DMS53 treated with DMSO at 0.1 percent for 48 hours (cell line): Measurements from ENCODE around the gene SLC25A39.
A peak's percentile ranks its signal among the peaks of the same experiment; 100 is the strongest.
"Not testable (repeated sequence)": the region's sequence is repeated elsewhere in the genome, so short reads cannot be mapped to it uniquely, and the experiment has no call there.

Source experiments
- DNase-seq: peaks from one replicate; lab custom pipeline; 2025; ENCODE audit not compliant: unreplicated experiment; lab: John Stamatoyannopoulos, UW

SLC25A39 gene

DNA sequence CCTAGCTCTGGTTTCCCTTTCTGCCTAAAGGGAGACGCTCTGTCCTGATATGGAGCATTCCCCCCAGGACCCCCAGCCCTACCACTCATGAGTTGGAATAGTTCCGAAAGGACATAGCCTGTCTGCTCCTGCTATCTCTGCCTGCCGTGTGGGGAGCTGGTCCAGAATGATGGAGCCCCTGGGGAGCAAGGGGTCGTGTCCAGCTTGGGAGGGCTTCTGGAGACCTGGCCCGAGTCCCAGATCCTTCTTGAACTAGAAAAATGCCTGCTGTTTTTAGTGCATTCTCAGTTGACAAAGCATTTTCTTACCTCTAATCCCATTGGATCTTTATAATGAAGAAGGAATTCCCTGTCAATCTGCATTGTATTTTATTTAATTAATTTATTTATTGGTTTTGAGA lies 11.3 kb upstream of the SLC25A39 start:
- DNase-seq, result no peak

DNA sequence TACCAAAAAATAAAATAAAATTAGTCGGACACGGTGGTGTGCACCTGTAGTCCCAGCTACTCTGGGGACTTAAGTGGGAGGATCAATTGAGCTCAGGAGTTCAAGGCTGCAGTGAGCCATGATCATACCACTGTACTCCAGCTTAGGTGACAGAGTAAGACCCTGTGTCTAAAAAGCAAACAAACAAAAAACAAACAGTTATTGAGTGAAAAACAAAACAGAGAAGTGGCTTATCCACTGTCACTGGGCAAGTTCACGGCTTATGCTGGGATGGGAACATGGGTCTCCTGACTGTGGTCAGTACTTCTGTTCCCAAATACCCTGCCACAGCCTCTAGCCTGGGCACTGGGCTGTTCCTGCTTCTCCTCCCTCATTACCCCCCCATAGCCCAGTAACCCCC lies 10.9 kb upstream of the SLC25A39 start:
- no peak for DNase-seq

DNA sequence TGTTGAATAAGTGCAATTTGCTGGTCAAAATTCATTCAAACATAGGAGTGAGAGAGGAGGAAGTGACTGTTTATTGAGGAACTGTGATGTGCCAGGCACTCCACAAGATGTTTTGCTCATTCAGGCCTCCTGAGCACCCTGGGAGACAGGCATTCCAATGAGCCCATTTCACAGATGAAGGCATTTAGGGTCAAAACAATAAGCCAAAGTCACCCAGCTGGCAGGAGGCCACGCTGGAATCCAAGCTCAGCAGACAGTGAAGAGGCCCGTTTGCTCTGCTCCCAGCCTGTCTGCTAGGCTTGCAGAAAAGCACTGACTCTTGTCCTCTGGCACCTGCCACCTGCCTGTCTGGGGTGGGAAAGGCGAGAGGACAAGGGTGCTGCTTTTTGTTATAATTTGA lies 10.1 kb upstream of the SLC25A39 start:
- DNase-seq, result no peak

DNA sequence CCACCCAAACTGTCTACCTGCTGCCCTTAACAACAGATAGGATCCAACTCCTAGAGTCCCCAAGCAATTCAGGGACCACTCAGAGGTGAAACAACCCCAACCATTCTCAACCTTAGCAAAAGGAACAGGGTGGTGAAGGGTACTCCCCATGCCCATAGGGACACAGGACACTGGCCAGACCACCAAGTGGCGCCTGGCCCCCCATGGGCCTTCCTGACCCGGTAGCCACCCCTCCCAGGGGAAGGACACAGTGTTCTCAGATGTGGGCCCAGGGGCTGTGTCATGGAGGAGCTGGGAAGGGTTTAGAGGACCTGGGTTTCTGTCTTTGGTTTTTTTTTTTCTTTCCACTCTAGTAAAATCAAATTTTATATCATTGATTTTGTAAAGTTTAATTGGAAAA lies 9.7 kb upstream of the SLC25A39 start:
- DNase-seq, result no peak

DNA sequence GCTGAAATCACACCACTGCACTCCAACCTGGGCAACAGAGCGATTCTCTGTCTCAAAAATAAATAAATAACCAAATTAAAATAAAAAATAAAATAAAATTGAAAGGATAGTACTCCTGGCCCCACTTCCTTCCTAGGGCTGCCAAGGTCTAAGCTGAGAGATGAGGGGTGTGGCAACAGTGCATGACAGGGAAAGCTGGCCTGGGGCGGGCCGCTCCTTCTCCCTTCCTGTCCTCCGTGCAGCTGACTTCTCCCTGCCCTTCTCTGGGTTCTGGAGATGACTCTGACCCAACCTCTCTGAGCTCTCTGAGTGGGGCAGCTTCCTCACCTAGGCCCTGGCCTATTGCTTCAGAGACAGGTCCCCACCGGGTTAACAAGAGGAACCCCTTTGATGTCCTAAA lies 8.7 kb upstream of the SLC25A39 start:
- no peak for DNase-seq

DNA sequence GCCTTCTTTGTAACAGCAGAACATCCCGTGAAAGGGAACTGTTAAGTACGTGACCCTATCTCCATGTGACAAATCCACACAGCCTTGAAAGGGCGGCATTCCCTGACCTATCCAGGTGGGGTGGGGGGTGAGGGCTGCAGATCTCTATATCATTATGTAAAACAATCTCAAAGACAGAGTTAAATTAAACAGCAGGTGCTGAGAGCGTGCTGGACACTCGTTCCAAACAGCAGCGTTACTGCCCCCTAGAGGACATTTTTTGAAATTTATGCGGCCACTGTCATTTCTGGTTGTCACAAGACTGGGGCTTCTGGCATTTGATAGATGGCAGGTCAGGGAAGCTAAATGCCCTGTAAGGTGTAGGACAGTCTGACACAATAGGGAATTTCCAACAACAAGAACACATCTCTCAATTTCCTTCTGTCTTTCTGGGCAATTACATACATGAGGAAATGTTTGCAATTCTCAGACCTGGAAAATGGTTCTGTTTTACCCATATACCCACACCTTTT lies 6.7 kb upstream of the SLC25A39 start:
- peak; percentile 90 for DNase-seq

DNA sequence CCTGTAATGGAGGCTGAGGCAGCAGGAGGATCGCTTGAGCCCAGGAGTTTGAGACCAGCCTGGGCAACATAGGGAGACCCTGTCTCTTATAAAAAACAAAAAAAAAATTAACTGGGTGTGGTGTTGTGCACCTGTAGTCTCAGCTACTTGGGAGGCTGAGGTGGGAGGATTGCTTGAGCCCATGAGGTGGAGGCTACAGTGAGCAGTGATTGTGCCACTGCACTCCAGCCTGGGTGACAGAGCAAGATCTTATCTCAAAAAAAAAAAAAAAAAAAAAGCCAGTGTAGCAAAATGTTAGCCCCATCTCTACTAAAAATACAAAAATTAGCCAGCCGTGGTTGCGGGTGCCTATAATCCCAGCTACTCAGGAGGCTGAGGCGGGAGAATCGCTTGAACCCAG lies 5.6 kb upstream of the SLC25A39 start:
- not testable (repeated sequence) for DNase-seq

DNA sequence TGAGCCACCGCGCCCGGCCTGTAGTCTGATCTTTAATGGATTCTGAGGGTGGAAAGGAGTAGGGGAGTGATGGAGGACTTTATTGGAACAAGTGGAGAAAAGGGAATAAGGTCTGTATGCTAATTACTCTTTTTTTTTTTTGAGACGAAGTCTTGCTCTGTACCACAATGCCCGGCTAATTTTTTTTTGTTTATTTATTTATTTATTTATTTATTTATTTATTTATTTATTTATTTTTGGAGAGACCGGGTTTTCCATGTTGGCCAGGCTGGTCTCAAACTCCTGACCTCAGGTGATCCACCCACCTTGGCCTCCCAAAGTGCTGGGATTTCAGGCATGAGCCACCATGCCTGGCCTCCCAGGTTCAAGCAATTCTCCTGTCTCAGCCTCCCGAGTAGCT lies 4.9 kb upstream of the SLC25A39 start:
- not testable (repeated sequence) for DNase-seq

DNA sequence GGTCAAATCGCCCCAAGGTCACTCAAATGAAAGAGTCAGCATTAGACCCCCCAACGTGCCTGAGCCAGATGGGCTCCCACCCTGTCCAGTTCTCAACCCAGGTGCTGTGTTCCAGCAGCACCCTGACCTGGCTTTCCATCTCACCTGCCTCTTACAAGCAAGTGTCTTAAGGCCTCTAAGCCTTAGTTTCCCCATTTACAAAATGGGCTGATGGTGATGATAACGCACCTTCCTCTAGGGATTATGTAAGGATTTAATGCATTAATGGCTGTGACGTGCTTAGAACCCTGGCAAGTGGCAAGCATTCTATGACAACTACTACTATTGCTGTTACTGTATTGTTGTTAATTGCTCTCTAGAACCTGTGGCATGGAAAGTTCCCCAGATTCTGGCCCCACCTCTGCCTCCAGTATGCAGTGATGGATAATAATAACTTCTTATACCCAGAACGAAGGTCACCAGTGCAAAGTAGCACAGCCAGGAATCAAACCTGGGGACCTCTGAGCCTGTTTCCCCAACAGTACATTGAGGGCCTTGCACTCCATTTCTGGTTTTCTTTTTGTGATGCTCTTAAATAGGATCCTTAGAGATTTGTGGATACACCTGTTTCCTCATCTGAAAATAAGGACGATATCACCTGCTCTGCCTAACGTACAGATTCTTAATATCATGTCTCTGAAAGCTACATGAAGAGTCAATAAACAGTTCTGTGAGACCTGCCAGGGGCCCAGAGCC lies 3.3 kb upstream of the SLC25A39 start:
- DNase-seq, result no peak

DNA sequence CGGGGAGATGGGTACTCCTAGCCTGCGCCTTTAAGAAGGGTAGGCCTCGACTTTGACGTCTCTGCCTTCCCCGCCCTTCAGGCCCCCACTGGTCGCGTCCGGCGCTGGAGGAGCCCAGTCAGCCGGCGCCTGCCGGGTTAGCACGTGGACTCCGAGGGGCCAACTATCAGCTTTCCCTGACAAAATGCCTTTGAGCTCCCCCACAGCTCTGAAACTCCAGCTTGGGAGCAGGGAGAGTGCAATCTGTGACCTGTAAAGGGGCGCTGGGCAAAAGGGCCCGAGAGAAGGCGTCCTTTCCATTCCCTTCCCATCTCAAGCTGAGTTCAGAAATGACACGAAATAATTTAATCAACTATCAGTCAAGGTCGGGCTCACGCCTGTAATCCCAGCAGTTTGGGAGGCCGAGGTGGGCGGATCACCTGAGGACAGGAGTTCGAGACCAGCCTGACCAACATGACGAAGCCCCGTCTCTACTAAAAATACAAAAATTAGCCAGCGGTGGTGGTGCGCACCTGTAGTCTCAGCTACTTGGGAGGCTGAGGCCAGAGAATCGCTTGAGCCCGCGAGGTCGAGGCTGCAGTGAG lies 2.3 kb upstream of the SLC25A39 start:
- DNase-seq, result peak; percentile 97

DNA sequence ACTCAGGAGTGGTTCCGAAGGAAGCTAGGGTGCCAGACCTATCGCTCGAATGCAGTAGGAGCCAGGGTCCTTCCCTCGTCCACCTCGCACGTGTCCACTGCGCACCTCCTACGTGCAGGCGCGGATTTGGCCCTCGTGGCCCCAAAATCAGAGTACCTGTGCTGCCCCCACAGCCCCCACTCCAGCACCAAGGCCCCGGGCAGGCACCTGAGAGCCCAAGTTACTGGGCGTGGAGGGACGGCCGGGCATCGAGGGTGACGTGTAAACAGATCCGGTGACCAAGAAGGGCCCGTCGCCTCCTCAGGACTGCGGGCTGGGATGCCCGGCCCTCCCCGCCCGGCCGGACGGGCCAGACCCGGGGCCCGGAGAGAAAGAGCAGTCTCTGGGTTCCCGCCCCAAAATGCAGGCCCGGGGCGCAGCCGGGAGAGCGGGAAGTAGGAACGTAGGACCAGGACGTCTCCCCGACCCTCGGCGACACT lies 492 bp downstream of the SLC25A39 start:
- no peak for DNase-seq

DNA sequence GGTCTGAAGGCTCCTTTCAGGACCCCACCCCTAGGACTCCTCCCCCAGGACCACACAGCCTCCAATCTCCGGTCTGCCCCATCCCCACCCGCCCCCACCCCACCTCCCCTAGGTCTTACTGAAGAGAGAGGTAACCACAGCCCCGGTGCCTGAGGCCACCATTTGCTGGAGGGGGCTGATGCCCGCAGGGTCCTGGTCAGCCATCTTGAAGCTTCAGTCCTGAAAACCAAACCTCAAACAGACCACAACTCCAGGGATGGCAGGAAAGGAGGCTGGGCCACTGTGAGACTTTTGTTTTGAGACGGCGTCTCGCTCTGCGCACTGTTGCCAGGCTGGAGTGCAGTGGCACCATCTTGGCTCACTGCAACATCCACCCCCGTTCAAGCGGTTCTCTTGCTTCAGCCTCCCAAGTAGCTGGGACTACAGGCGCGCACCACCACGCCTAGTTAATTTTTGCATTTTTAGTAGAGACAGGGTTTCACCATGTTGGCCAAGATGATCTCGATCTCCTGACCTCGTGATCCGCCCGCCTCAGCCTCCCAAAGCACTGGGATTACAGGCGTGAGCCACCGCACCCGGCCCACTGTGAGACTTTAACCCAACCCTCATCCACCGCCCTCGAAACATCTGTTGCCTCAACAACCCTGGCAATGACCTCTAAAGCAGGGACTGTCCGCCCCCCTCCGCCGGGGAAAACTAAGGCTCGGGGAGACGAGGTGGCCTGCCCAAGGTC lies 1.1 kb downstream of the SLC25A39 start:
- DNase-seq, result no peak

DNA sequence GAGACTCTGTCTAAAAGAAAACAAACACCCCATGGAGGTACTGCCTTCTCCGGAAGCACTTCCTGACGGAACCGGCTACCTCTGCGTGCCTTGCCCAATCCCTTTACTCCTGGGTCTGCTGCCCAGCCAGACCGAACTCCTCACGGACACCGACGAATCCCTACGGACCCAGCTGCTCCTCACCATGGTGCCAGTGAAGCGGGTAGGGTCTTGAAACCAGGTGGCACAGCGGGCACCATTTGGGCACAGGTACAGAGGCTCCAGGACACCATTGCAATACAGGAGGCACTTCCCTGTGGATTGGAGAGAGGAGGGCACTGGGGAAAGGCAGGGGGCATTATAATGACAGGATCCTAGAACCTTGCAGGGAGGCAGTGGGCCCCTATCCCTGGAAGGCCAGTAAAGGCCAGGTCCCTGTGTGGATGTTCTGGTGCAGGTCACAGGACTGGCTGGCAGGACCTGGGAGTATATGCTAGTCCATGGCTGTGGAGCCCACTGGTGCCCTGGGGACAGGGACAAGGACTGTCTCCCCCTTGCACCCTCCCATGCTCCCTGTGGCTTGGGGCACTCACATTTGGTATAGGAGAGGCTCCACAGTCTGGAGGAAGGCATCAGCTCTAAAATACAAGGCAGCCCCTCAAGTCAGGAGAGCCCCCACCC lies 2.3 kb downstream of the SLC25A39 start:
- DNase-seq, result no peak

DNA sequence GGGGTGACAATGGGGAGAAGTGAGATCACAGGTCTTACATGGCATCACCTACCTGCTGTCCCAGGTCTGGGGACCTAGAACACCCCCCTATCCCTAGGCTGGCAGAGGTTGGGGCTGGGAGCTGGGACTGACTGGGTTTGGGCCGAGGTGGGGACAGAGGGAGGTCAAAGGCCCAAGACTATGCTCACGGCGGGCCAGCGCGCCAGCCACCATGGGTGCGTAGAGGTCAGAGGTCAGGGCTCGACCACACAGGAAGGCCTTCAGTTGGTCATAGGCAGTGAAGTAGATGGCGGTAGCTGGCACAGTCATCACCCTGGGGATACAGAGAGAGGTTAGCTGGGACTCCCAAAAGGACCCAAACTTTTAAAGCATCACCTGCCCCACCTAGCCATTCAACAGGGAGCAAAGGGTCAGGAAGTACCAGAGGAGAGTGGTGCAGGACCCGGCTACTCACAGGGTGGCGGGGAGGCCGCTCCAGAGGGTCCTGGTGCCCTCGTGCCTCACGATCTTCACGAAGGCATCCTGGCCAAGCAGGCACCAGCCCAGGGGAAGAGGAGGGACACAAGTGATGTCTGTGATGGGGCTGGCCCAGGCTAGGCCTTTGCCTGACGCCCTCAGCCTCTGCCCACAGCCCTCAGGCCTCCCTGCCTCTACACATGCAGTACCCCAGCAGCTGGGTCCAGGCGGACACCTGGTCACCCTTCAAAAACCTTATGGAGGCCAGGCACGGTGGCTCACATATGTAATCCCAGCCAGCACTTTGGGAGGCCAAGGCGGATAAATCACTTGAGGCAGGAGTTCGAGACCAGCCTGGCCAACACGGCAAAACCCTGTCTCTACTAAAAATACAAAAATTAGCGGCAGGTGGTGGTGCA lies 3.1 kb downstream of the SLC25A39 start:
- no peak for DNase-seq

DNA sequence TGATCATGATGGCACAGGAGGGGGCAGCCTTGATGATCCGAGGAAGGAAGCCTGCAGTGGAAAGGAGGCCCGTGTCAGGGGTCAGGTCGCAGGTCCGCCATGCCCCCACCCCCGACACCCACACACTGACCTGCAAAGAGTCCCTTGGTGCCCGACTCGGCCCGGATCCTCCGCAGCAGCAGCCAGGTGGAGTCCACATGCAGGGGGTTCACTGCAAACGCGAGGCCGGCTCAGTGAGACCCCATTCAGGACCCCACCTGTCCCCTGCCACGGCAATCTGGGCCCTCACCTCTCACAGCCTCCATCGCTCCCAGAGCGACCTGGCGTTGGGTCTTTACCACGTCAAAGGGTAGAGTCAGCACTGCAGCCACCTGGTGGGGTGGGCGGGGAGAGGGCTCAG lies 4.6 kb downstream of the SLC25A39 start:
- DNase-seq, result no peak

DNA sequence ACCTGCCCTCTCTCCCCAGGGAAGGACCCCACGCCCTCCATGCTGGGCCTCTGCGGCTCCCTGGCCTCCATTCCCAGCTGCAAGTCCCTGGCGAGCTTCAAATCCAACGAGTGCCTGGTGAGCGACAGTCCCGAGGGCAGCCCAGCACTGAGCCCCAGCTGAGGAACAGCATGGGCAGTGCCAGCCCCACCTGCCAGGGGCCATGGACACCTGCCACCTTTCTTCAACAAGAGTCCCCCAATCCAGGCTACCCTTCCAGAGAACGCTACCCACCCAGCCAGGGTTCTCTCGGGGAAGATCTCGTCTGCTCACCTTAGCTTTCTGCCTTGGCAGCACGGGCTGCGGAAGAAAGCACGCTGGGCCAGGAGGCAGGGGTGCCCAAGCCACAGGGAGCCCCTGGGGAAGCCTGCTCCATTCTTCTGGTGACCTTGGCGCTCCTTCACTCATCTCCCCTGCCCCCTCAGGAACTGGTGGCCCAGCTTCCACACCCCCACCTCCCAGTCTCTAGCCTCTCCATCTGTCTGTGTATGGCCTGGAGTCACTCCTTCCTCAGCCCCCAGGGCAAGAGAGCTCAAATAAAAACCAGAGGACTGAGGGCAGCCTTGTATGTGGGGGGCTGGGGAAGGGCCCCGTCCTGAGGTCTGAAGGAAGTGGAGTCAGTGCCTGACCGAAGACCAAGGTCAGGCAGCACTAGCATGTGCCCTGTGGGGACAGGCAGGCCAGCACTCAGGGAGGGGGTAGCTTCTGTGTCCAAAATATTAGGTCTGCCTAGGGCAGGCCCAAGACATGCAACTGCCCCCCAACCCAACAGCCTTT lies 6.3 kb downstream of the SLC25A39 start:
- no peak for DNase-seq

DNA sequence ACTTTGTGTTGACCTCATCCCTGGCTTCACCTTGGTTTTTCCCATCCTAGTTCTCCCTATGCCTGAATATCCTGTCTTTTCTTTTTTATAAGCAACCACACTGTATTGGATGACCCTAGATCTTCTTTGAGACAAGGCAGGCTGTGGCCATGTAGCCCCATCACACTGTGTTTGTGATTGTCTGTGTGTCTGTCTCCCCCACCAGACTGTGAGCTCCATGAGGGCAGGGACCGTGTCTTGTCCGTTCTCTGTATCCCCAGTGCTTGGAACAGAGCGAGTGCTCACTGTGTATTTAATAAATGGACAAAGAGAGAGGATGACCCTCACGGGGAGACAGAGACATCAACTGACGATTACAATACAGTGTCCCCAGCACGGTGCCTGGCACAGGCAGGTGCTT lies 7.1 kb downstream of the SLC25A39 start:
- no peak for DNase-seq

DNA sequence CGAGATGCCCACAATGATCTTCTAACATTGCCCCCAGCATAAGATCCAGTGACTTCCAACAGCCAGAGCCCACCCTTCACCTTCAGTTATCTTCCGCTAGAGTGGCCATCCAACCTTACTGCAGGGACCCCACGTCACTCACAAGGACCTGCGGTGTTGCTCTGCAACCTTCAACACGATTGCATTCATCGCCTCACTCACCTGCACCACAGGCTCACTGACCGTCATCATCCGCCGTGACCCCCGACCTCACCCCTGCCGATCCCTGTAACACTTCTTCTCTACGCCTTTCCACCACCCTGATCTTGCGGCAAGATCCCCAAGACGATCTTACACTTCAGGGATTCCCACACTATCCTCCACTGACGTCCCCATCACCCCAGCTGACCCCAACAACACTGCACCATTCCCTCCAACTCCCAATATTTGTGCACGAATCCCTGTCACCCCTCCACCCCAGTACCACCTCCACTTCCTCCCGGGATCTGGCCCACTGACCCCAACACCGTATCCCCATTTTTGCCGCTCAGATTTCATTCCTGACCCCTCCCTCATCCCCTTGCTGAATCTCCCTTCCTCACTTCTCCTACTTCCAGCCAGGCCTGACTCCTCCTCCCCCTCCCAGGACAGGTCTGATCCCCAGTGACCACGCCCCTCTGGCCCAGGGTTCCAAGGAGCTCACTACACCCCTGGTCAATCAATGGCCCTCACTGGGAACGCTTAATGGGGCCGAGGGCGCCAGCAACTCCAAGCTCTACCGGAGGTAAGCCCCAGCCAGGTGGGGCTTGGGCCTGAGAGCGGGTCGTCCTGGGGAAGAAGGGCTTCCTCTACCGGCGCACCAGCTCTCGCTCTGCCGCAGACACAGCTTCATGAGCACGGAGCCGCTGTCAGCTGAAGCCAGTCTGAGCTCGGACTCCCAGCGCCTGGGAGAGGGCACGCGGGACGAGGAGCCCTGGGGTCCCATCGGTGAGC lies 8.6 kb downstream of the SLC25A39 start:
- DNase-seq, result peak; percentile 24
